ENCODE data around the gene MSRB2.

GRCh38 chr10:23081221-23081750, 14.1 kb upstream of the MSRB2 start:
- no peak for TF ChIP-seq TAF1 (IDR thresholded peaks at IDR 0.05; ENCODE audit: low read depth)
- TF ChIP-seq SMC3 (conservative IDR thresholded peaks at IDR 0.05; ENCODE audit: poor library complexity) = no peak
- no peak for TF ChIP-seq CTCF (IDR thresholded peaks at IDR 0.05; ENCODE audit: poor library complexity, severe bottlenecking)
- no peak for TF ChIP-seq EZH2 (IDR thresholded peaks at IDR 0.05; ENCODE audit: borderline replicate concordance, insufficient read depth, low read length, poor library complexity, severe bottlenecking)
- TF ChIP-seq MXI1 (conservative IDR thresholded peaks at IDR 0.05; ENCODE audit: poor library complexity, severe bottlenecking) = no peak
- no peak for TF ChIP-seq POLR2AphosphoS5 (IDR thresholded peaks at IDR 0.05)
- no peak for TF ChIP-seq EP300 (conservative IDR thresholded peaks at IDR 0.05; ENCODE audit: poor library complexity, severe bottlenecking)
- no peak for TF ChIP-seq REST (IDR thresholded peaks at IDR 0.05; ENCODE audit: borderline replicate concordance)

All from neural cell (in vitro differentiated cells).